GM12878 (cell line): ENCODE results near the gene FCHSD2. TPM values are rescaled to one million over a fixed set of nuclear protein-coding genes. Genes with fewer than 3 reads are reported as not detected.

Source experiments
- ATAC-seq: fragments of 200-7000 bp; cut with Tn5 transposase; 3 replicates; pipeline ENCODE4 v1.9.1; 2020; ENCODE audit warnings: mild to moderate bottlenecking, moderate library complexity
- BruUV-seq: library from RNA; stranded (reverse); fragments of 400-500 nt; replicated peaks from 2 replicates; lab custom pipeline; 2021; lab: Mats Ljungman, UMichigan
- CTCF ChIA-PET: fragments of 300-600 bp; sonication (Branson Sonifier 250); formaldehyde crosslinking; extraction: SDS; loops from one replicate; lab custom pipeline; 2021; ENCODE audit warnings: inconsistent platforms; lab: Yijun Ruan, JAX
- POLR2A ChIA-PET: fragments of 350-600 bp; formaldehyde crosslinking; extraction: SDS; loops from one replicate; lab custom pipeline; 2021; ENCODE audit warnings: inconsistent platforms; lab: Charles Lee
- RAD21 ChIA-PET: fragments of 300-600 bp; sonication (Branson Sonifier 250); formaldehyde crosslinking; loops from one replicate; lab custom pipeline; 2023; ENCODE audit warnings: antibody characterized with exemption; ENCODE audit not compliant: unreplicated experiment; lab: Charles Lee
- SMC1A ChIA-PET: fragments of 300-600 bp; sonication (Branson Sonifier 250); formaldehyde crosslinking; loops from one replicate; lab custom pipeline; 2023; ENCODE audit not compliant: unreplicated experiment, uncharacterized antibody; lab: Charles Lee
- DNase-seq: peaks from one replicate; pipeline ENCODE4 v3.0.0-alpha.2; 2011; ENCODE audit warnings: low read depth, low spot score
- FAIRE-seq: peaks from 3 replicates; lab custom pipeline; 2011; peaks lifted over from hg19 to GRCh38; lab: Jason Lieb, UNC
- H2AFZ ChIP-seq: 2 replicates; pipeline ENCODE4 v1.6.0; 2011; ENCODE audit warnings: low read depth, low read length, control low read depth; ENCODE audit not compliant: control insufficient read depth
- H3K27ac ChIP-seq: 2 replicates; pipeline ENCODE4 v1.5.1; 2011; ENCODE audit warnings: control low read depth; ENCODE audit not compliant: control insufficient read depth, insufficient read depth
- H3K27me3 ChIP-seq, 2 experiments: replicated peaks in 1 of 2; 2 replicates each; pipeline versions ENCODE4 v1.6.0 to v1.6.1; 2011; ENCODE audit warnings: low read length in 1 of 2; ENCODE audit not compliant: control insufficient read depth in 2 of 2, insufficient read depth in 2 of 2
- H3K36me3 ChIP-seq, 2 experiments: 2 replicates each; pipeline ENCODE4 v1.5.1; 2011; ENCODE audit warnings: low read length in 1 of 2; ENCODE audit not compliant: control insufficient read depth in 2 of 2, insufficient read depth in 2 of 2
- H3K4me1 ChIP-seq: 2 replicates; pipeline ENCODE4 v1.6.1; 2011; ENCODE audit warnings: mild to moderate bottlenecking, low read length, moderate library complexity, mixed read lengths; ENCODE audit not compliant: control insufficient read depth, insufficient read depth
- H3K4me2 ChIP-seq: 2 replicates; pipeline ENCODE4 v1.6.0; 2011; ENCODE audit warnings: control low read depth; ENCODE audit not compliant: control insufficient read depth, insufficient read depth
- H3K4me3 ChIP-seq: fragments of 200-600 bp; sonication (generic); 2 replicates; pipeline ENCODE4 v1.5.1; 2016
- H3K79me2 ChIP-seq: 2 replicates; pipeline ENCODE4 v1.6.0; 2011; ENCODE audit warnings: low read length; ENCODE audit not compliant: control insufficient read depth, insufficient read depth
- H3K9ac ChIP-seq: 2 replicates; pipeline ENCODE4 v1.8.0; 2011; ENCODE audit warnings: low read length, control low read depth, mixed read lengths; ENCODE audit not compliant: control insufficient read depth, insufficient read depth
- H3K9me3 ChIP-seq: replicated peaks from 3 replicates; pipeline ENCODE4 v1.5.1; 2011; ENCODE audit warnings: mild to moderate bottlenecking, low read length; ENCODE audit not compliant: control insufficient read depth, insufficient read depth
- H4K20me1 ChIP-seq: 2 replicates; pipeline ENCODE4 v1.6.0; 2011; ENCODE audit not compliant: control insufficient read depth, insufficient read depth
- BACH1 ChIP-seq: fragments of 450-650 bp; IDR thresholded peaks from 2 replicates; pipeline ENCODE4 v1.6.1; 2017; ENCODE audit warnings: mild to moderate bottlenecking, borderline replicate concordance
- CREM ChIP-seq: IDR thresholded peaks from 2 replicates; pipeline ENCODE4 v1.6.1; 2014; ENCODE audit warnings: antibody characterized with exemption, low read depth
- MEF2B ChIP-seq: fragments of 450-650 bp; IDR thresholded peaks from 2 replicates; pipeline ENCODE4 v1.6.1; 2018; ENCODE audit warnings: mild to moderate bottlenecking, moderate library complexity; ENCODE audit not compliant: partially characterized antibody, poor library complexity, severe bottlenecking
- ZBTB33 ChIP-seq: fragments of 450-650 bp; IDR thresholded peaks from 2 replicates; pipeline ENCODE4 v1.6.1; 2017; ENCODE audit warnings: mild to moderate bottlenecking
- ZNF217 ChIP-seq: fragments of 450-650 bp; IDR thresholded peaks from 2 replicates; pipeline ENCODE4 v1.6.1; 2017; ENCODE audit warnings: antibody characterized with exemption, mild to moderate bottlenecking
- ZNF274 ChIP-seq: IDR thresholded peaks from one replicate; pipeline ENCODE4 v1.8.0; 2011; ENCODE audit not compliant: insufficient read length, insufficient read depth
- WGBS: methylation state at CpG from one replicate; pipeline ENCODE4 v1.1.6; 2016; ENCODE audit warnings: low lambda C conversion rate; ENCODE audit not compliant: insufficient replicate concordance, insufficient coverage; ENCODE audit errors: missing lambda C conversion rate; 5-methylcytosine and 5-hydroxymethylcytosine counted together
- in situ Hi-C: fragments of 300-500 bp; cut with MboI; formaldehyde crosslinking; loops from 9 replicates; pipeline ENCODE4 v1.14.3; 2018; ENCODE audit warnings: mixed read lengths
- intact Hi-C: fragments of 100-400 bp; cut with micrococcal nuclease; formaldehyde crosslinking; loops from one replicate; pipeline ENCODE4 v1.14.2; 2022; ENCODE audit not compliant: unreplicated experiment
- polyA plus RNA-seq, 11 experiments: library from polyadenylated mRNA; depleted of rRNA in 4 of 11; unstranded in 6 of 11; stranded (reverse) in 5 of 11; fragments of >200 nt; fragmentation: Nextera tagmentation in 4 of 11; fragmentation: Illumina TruSeq in 1 of 11; extraction: Ambion mirVana in 4 of 11; extraction: Trizol in 1 of 11; gene quantifications; 1 replicate in 1 of 11; 2 replicates in 10 of 11; pipeline versions ENCODE4 v1.2.1 to v1.2.3, GENCODE V29; 2011 to 2016; ENCODE audit warnings: inconsistent platforms in 2 of 11, missing spikeins in 2 of 11, low read depth in 1 of 11
- total RNA-seq, 4 experiments: library from RNA; depleted of rRNA in 3 of 4; stranded (reverse); fragments of >200 nt in 3 of 4; fragmentation: Illumina TruSeq in 1 of 4; extraction: Trizol in 1 of 4; gene quantifications; 2 replicates each; pipeline versions ENCODE4 v1.2.1 to v1.2.3, GENCODE V29; 2013 to 2021

FCHSD2 gene
- total and polyA plus RNA-seq, 10 of the 15 experiments (the other 5 are each of a cell fraction or from before 2014, with no cell fraction given) = 13.2 to 89.8 (median 47.8) TPM

GRCh38 chr11:72856065-72856464, 286.1 kb downstream of the FCHSD2 start:
- Histone ChIP-seq H3K36me3 (peaks cover 1 to 26% of the 10 kb centered on the region in 2 experiments), H3K9me3 (no peaks in the 10 kb centered on the region), H2AFZ (no peak overlapping the region), H3K4me1 (no peaks in the 10 kb centered on the region), H3K27ac (no peak overlapping the region), H3K4me3 (no peak overlapping the region), H3K79me2 (no peaks in the 10 kb centered on the region; the same call in 1 of the 2 replicates), H4K20me1 (no peaks in the 10 kb centered on the region), H3K9ac (no peak overlapping the region), H3K4me2 (no peak overlapping the region), H3K27me3 (no peaks in the 10 kb centered on the region)
- WGBS = 100% methylated on average over 3 of the region's 3 CpGs
- FAIRE-seq = no peak
- ChIA-PET CTCF (interaction anchor here (0.9 kb wide), 1 partner anchor 322 kb away, joined by 3 read pairs; no protein-coding TSS in a partner anchor), SMC1A (no interaction called here), POLR2A (interaction anchor here (1.6 kb wide), 1 partner anchor 10 kb away, joined by 4 read pairs; no protein-coding TSS in a partner anchor), RAD21 (interaction anchor here (1.1 kb wide), 1 partner anchor 322 kb away, joined by 3 read pairs; no protein-coding TSS in a partner anchor)
- no TSS peak for BruUV-seq
- in situ Hi-C loops (no loop called here), intact Hi-C loops (no loop called here)
- TF ChIP-seq CREM (no peak), MEF2B (no peak), BACH1 (no peak), ZNF274 (no peak), ZBTB33 (no peak), ZNF217 (no peak)
- DNase-seq = no peak
- no peak for ATAC-seq
